Measurements from ENCODE around the gene MCAM.
A peak's percentile ranks its signal among the peaks of the same experiment; 100 is the strongest.

MCAM gene

GRCh38 chr11:119324189-119324588, 7.3 kb upstream of the MCAM start:
- DNase-seq = no peak

- peak; percentile 71 for DNase-seq
These were observed 6.7 kb upstream of the MCAM start for GRCh38 chr11:119323532-119324033.

GRCh38 chr11:119322921-119323531, 6.1 kb upstream of the MCAM start:
- DNase-seq = no peak

- DNase-seq = peak; percentile 34
These were observed 5.4 kb upstream of the MCAM start for GRCh38 chr11:119322360-119322739.

GRCh38 chr11:119320776-119321524, 4.0 kb upstream of the MCAM start:
- peak; percentile 82 for DNase-seq

- no peak for DNase-seq
These were observed 3.4 kb upstream of the MCAM start for GRCh38 chr11:119320240-119320775.

- no peak for DNase-seq
These were observed 2.8 kb upstream of the MCAM start for GRCh38 chr11:119319700-119320239.

- DNase-seq = no peak
These were observed 2.3 kb upstream of the MCAM start for GRCh38 chr11:119319136-119319699.

GRCh38 chr11:119318240-119319135, 1.6 kb upstream of the MCAM start:
- DNase-seq = no peak

GRCh38 chr11:119317592-119318239, 786 bp upstream of the MCAM start:
- DNase-seq = no peak

- peak; percentile 56 for DNase-seq
These were observed 758 bp downstream of the MCAM start for GRCh38 chr11:119316016-119316728.

- DNase-seq = peak; percentile 60
These were observed 1.6 kb downstream of the MCAM start for GRCh38 chr11:119315131-119316015.

GRCh38 chr11:119314726-119315125, 2.2 kb downstream of the MCAM start:
- no peak for DNase-seq

GRCh38 chr11:119310682-119311052, 6.3 kb downstream of the MCAM start:
- no peak for DNase-seq

- no peak for DNase-seq
These were observed 6.8 kb downstream of the MCAM start for GRCh38 chr11:119309953-119310681.

GRCh38 chr11:119309411-119309810, 7.5 kb downstream of the MCAM start:
- DNase-seq = no peak

- no peak for DNase-seq
These were observed 9.0 kb downstream of the MCAM start for GRCh38 chr11:119307974-119308373.

- no peak for DNase-seq
These were observed 9.7 kb downstream of the MCAM start for GRCh38 chr11:119307219-119307618.

- no peak for DNase-seq
These were observed 10.5 kb downstream of the MCAM start for GRCh38 chr11:119306373-119306890.

All from NCI-H146 (cell line).